Measurements from ENCODE around the gene ISCA1. TPM values are rescaled to one million over a fixed set of nuclear protein-coding genes. Genes with fewer than 3 reads are reported as not detected.
A peak's percentile ranks its signal among the peaks of the same experiment; 100 is the strongest.

ISCA1 gene
- polyA plus RNA-seq, 1 donor = 37.2 TPM

DNA sequence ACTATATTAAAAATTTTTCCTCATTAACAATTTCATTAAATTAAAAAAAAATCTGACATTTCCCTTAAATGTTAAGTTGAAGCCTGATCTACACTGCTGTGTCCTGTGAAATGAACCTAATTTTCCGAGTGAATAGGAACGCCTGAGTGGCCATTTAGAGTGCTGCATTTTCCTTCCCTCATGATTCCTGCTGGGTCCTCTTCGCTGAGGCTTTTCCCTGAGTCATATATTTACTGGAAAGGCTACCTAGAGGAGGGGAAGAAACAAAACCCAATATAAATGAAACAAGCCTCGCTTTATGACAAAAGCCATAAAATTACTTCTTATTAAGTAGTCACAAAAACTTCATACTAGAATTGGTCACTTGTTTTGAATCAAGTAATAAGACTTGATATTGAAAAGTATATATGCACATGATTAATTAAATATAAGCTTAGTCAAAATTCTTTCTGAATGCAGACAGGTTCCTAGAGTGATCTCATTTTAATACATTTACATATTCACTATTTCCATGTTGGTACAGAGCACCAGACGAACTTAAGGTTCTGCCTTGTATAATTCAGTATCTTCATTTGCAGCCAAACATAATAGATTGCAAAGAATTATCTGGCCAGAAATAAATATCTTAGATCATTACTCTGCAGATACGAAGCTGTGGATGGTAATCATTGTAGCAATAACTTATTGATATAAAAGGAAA, 6.3 kb upstream of the ISCA1 start:
- H3K27ac ChIP-seq (ENCODE audit: low read length) = no peak overlapping the region
- WGBS (ENCODE audit: insufficient coverage, low lambda C conversion rate) = 100% methylated on average over 1 of the region's 6 CpGs
- H3K9me3 ChIP-seq (ENCODE audit: control insufficient read depth, low read depth, low read length) = no peaks in the 10 kb centered on the region
- H3K4me3 ChIP-seq (ENCODE audit: low read length) = no peak overlapping the region
- DNase-seq = no peak
- H3K4me1 ChIP-seq (ENCODE audit: control insufficient read depth, insufficient read depth, low read length) = no peaks in the 10 kb centered on the region
- H3K36me3 ChIP-seq (ENCODE audit: control insufficient read depth, insufficient read depth, low read length) = peaks cover 8% of the 10 kb centered on the region
- no peaks in the 10 kb centered on the region for H3K27me3 ChIP-seq (ENCODE audit: control insufficient read depth, insufficient read depth, low read length)

DNA sequence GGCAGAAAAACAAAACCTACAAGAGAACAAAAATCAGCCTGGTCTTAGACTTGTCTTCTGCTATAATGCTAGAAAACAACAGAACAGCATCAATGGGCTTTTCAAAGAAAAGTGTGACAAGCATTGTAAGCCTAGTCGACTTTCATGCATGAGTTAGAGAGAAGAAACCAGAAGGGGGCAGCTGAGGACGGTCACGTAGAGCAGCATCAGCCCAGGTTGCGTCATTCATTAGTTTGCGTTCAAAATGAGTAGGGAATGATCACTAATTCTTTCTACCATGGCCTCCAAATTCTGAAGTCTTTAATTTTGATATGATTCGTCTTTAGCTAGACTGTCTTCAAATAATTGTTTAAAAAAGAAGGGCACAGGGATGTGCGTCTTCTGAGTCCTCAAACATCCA, 4.7 kb upstream of the ISCA1 start:
- 78% methylated on average over 1 of the region's 7 CpGs for WGBS (ENCODE audit: insufficient coverage, low lambda C conversion rate)
- no peaks in the 10 kb centered on the region for H3K9me3 ChIP-seq (ENCODE audit: control insufficient read depth, low read depth, low read length)
- no peak overlapping the region for H3K4me3 ChIP-seq (ENCODE audit: low read length)
- peaks cover 4% of the 10 kb centered on the region for H3K4me1 ChIP-seq (ENCODE audit: control insufficient read depth, insufficient read depth, low read length)
- H3K27me3 ChIP-seq (ENCODE audit: control insufficient read depth, insufficient read depth, low read length) = no peaks in the 10 kb centered on the region
- peaks cover 2% of the 10 kb centered on the region for H3K36me3 ChIP-seq (ENCODE audit: control insufficient read depth, insufficient read depth, low read length)
- peak in 1 of 2 donors; percentile 26 for DNase-seq
- no peak overlapping the region for H3K27ac ChIP-seq (ENCODE audit: low read length)

DNA sequence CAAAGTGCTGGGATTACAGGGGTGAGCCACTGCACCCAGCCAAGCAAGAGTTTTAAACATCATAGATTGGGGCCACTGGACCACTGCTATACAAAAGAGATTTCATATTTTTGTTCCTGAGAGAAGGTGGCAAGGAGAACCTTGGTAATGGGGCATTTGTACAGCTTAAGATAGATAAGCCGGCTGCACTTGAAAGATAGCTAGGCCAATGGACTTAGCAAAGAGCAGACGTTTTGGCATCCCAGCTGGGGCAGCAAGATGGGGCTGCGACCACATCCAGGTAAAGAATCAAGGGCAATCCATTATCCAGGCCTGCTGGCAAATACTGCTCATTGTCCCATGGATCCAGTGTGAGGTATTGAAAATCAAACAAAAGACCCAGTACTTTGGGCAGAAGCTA, 3.9 kb upstream of the ISCA1 start:
- H3K4me3 ChIP-seq (ENCODE audit: low read length) = no peak overlapping the region
- H3K4me1 ChIP-seq (ENCODE audit: control insufficient read depth, insufficient read depth, low read length) = peaks cover 4% of the 10 kb centered on the region
- H3K9me3 ChIP-seq (ENCODE audit: control insufficient read depth, low read depth, low read length) = no peaks in the 10 kb centered on the region
- no peak overlapping the region for H3K27ac ChIP-seq (ENCODE audit: low read length)
- no CpG with 5 or more reads among the region's 3 CpGs for WGBS (ENCODE audit: insufficient coverage, low lambda C conversion rate)
- no peaks in the 10 kb centered on the region for H3K27me3 ChIP-seq (ENCODE audit: control insufficient read depth, insufficient read depth, low read length)
- DNase-seq = no peak
- H3K36me3 ChIP-seq (ENCODE audit: control insufficient read depth, insufficient read depth, low read length) = no peaks in the 10 kb centered on the region

DNA sequence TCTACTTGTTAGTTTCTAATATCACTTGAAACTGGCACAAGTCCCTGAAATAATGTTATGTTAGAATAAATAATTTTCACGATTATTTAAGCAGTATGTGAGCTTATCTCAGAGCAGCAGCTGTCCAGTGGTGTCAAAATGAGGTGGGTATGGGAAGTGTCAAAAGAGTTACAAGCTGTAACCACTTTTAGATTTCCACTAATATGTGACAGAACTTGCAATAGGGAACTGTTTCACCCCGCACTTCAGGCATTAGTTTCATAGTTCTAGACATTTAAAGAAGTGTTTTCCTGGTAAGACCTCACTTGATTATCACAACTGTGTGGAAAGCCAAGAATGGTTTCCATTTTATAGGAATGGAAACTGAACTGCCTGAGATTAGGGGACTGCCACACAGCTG, 2.9 kb upstream of the ISCA1 start:
- Histone ChIP-seq H3K4me1 (ENCODE audit: control insufficient read depth, insufficient read depth, low read length) (peaks cover 7% of the 10 kb centered on the region), H3K36me3 (ENCODE audit: control insufficient read depth, insufficient read depth, low read length) (no peaks in the 10 kb centered on the region), H3K27me3 (ENCODE audit: control insufficient read depth, insufficient read depth, low read length) (no peaks in the 10 kb centered on the region), H3K4me3 (ENCODE audit: low read length) (no peak overlapping the region), H3K9me3 (ENCODE audit: control insufficient read depth, low read depth, low read length) (no peaks in the 10 kb centered on the region), H3K27ac (ENCODE audit: low read length) (no peak overlapping the region)
- WGBS (ENCODE audit: insufficient coverage, low lambda C conversion rate) = no CpG with 5 or more reads among the region's 2 CpGs
- no peak for DNase-seq

DNA sequence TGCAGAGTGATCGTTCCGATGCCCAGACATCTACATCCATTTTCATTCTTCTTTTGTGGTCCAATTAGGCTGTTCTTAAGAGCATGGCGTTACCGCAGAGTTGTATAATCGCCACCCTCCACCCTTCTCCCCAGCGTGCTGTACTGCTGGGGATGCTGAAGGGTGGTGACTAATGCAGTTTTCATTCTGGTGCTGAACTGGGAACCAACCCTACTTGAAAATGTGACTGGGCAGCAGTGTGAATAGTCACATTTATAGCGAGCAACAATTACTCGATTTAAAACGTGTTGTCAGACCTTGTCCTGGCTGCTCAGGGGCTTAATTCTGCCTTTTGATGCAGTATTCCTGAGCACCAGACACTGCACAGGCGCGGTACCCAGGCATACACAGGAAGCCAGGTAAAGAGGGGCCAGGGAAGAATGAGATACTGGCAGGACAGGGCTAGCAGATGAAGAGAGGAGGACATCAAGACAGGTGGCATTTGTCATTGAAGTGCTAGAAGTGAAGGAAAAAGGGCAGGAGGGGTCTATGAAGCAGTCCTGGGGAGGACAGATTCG, 719 bp upstream of the ISCA1 start:
- peaks cover 2% of the 10 kb centered on the region for H3K36me3 ChIP-seq (ENCODE audit: control insufficient read depth, insufficient read depth, low read length)
- H3K27ac ChIP-seq (ENCODE audit: low read length) = peak overlapping the region; percentile 93
- H3K4me1 ChIP-seq (ENCODE audit: control insufficient read depth, insufficient read depth, low read length) = peaks cover 12% of the 10 kb centered on the region
- H3K27me3 ChIP-seq (ENCODE audit: control insufficient read depth, insufficient read depth, low read length) = no peaks in the 10 kb centered on the region
- no peak for DNase-seq
- peak overlapping the region; percentile 65 for H3K4me3 ChIP-seq (ENCODE audit: low read length)
- WGBS (ENCODE audit: insufficient coverage, low lambda C conversion rate) = 0% methylated on average over 2 of the region's 12 CpGs
- no peaks in the 10 kb centered on the region for H3K9me3 ChIP-seq (ENCODE audit: control insufficient read depth, low read depth, low read length)

DNA sequence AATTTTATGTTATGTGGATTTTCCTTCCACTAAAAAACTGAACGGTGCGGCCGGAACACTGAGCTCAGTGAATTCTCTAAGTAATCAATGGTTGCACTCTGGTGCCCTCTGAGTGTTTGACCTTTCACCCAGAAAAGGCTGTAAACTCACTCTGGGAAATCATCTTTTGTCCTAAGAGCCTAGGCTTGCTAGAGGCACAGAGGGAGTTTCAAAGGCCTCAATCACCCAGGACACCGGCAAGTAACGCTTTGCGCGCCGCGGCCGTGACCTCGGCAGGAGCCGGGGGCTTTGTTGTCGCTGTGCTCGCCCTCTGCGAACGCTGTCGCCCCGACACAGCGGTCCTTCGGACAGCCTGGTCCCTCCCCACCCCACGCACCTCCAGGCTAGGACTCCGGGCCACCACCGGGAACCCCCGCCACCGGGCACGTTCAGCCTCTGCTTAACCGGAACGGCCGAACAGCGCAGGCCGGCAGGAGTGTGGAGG, 703 bp downstream of the ISCA1 start:
- Histone ChIP-seq H3K27ac (ENCODE audit: low read length) (peak overlapping the region; percentile 93), H3K27me3 (ENCODE audit: control insufficient read depth, insufficient read depth, low read length) (no peaks in the 10 kb centered on the region), H3K36me3 (ENCODE audit: control insufficient read depth, insufficient read depth, low read length) (peaks cover 2% of the 10 kb centered on the region), H3K4me3 (ENCODE audit: low read length) (peak overlapping the region; percentile 65), H3K4me1 (ENCODE audit: control insufficient read depth, insufficient read depth, low read length) (peaks cover 12% of the 10 kb centered on the region), H3K9me3 (ENCODE audit: control insufficient read depth, low read depth, low read length) (no peaks in the 10 kb centered on the region)
- no CpG with 5 or more reads among the region's 31 CpGs for WGBS (ENCODE audit: insufficient coverage, low lambda C conversion rate)
- peak in 1 of 2 donors; percentile 23 for DNase-seq

DNA sequence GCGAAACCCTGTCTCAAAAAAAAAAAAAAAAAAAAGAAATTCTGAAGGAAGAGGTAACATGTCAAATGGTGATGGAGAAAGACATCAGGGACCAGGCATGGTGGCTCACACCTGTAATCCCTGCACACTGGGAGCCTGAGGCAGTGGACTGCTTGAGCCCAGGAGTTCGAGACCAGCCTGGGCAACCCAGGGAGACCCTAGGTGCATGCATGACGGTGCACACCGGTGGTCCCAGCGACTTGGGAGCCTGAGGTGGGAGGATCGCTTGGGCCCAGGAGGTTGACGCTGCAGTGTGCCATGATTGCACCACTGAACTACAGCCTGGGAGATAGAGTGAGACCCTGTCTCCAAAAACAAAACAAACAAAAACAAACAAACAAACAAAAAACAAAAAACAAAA, 1.8 kb downstream of the ISCA1 start:
- no peak overlapping the region for H3K4me3 ChIP-seq (ENCODE audit: low read length)
- no peak overlapping the region for H3K27ac ChIP-seq (ENCODE audit: low read length)
- DNase-seq = no peak
- WGBS (ENCODE audit: insufficient coverage, low lambda C conversion rate) = no CpG with 5 or more reads among the region's 7 CpGs
- peaks cover 2% of the 10 kb centered on the region for H3K36me3 ChIP-seq (ENCODE audit: control insufficient read depth, insufficient read depth, low read length)
- no peaks in the 10 kb centered on the region for H3K9me3 ChIP-seq (ENCODE audit: control insufficient read depth, low read depth, low read length)
- H3K4me1 ChIP-seq (ENCODE audit: control insufficient read depth, insufficient read depth, low read length) = peaks cover 12% of the 10 kb centered on the region
- H3K27me3 ChIP-seq (ENCODE audit: control insufficient read depth, insufficient read depth, low read length) = no peaks in the 10 kb centered on the region

DNA sequence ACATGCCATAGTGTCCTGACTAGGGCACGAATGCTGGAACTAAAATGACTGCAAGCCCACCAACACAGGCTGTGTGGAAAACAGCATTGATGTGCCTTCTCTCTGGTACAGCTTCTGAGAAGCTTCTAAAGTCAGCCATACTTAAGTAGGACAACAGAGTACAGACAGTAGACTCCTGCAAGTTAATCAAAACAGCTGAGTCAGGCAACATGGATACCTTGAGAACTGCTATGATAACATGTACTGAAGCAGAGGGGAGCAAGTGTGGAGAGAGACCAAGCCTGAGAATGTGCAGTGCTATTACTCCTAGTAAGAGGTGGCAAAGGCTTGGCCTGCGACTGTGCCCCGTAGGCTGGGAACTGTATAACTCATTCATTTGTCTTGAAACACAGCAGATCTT, 2.5 kb downstream of the ISCA1 start:
- H3K27me3 ChIP-seq (ENCODE audit: control insufficient read depth, insufficient read depth, low read length) = no peaks in the 10 kb centered on the region
- H3K4me3 ChIP-seq (ENCODE audit: low read length) = no peak overlapping the region
- peak in 1 of 2 donors; percentile 36 for DNase-seq
- WGBS (ENCODE audit: insufficient coverage, low lambda C conversion rate) = no CpG with 5 or more reads among the region's 3 CpGs
- no peak overlapping the region for H3K27ac ChIP-seq (ENCODE audit: low read length)
- no peaks in the 10 kb centered on the region for H3K9me3 ChIP-seq (ENCODE audit: control insufficient read depth, low read depth, low read length)
- H3K4me1 ChIP-seq (ENCODE audit: control insufficient read depth, insufficient read depth, low read length) = peaks cover 12% of the 10 kb centered on the region
- peaks cover 2% of the 10 kb centered on the region for H3K36me3 ChIP-seq (ENCODE audit: control insufficient read depth, insufficient read depth, low read length)

DNA sequence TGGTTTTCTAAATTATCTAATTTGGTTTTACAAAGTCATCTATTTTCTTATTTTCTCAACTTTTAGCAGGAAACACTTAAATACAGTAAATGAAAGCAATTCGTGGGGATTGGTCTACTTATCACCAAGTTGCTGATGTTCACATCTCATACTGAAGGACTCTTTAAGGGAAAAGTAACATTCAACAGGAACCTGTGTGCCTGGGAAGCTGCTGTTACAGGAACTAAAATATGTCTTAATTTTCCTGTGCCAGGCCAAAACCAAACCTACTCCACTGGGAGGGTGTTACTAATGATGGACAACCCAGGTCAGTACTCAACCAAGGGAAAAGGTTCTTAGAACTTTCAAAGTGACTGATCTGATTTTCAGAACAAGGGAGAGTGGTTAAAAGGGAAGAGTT, 5.3 kb downstream of the ISCA1 start:
- H3K4me3 ChIP-seq (ENCODE audit: low read length) = no peak overlapping the region
- DNase-seq = no peak
- H3K27ac ChIP-seq (ENCODE audit: low read length) = no peak overlapping the region
- peaks cover 8% of the 10 kb centered on the region for H3K4me1 ChIP-seq (ENCODE audit: control insufficient read depth, insufficient read depth, low read length)
- no peaks in the 10 kb centered on the region for H3K9me3 ChIP-seq (ENCODE audit: control insufficient read depth, low read depth, low read length)
- peaks cover 12% of the 10 kb centered on the region for H3K36me3 ChIP-seq (ENCODE audit: control insufficient read depth, insufficient read depth, low read length)
- WGBS (ENCODE audit: insufficient coverage, low lambda C conversion rate) = no CpG with 5 or more reads among the region's 1 CpG
- H3K27me3 ChIP-seq (ENCODE audit: control insufficient read depth, insufficient read depth, low read length) = no peaks in the 10 kb centered on the region

DNA sequence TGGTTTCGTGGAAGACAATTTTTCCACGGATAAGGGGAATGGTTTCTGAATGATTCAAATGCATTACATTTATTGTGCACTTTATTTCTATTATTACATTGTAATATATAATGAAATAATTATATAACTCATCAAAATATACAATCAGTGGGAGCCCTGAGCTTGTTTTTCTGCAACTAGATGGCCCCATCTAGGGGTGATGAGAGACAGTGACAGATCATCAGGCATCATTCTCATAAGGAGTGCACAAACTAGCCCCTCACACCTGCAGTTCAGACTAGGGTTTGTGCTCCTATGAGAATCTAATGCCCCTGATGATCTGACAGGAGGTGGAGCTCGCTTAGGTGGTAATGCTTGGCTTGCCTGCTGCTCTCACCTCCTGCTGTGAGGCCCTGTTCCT, 6.4 kb downstream of the ISCA1 start:
- H3K27ac ChIP-seq (ENCODE audit: low read length) = no peak overlapping the region
- no peaks in the 10 kb centered on the region for H3K27me3 ChIP-seq (ENCODE audit: control insufficient read depth, insufficient read depth, low read length)
- no peaks in the 10 kb centered on the region for H3K9me3 ChIP-seq (ENCODE audit: control insufficient read depth, low read depth, low read length)
- H3K4me1 ChIP-seq (ENCODE audit: control insufficient read depth, insufficient read depth, low read length) = peaks cover 8% of the 10 kb centered on the region
- H3K36me3 ChIP-seq (ENCODE audit: control insufficient read depth, insufficient read depth, low read length) = peaks cover 22% of the 10 kb centered on the region
- H3K4me3 ChIP-seq (ENCODE audit: low read length) = no peak overlapping the region
- WGBS (ENCODE audit: insufficient coverage, low lambda C conversion rate) = 90% methylated on average over 2 of the region's 3 CpGs
- no peak for DNase-seq
